ENCODE data around the gene CYB561D2. TPM values are rescaled to one million over a fixed set of nuclear protein-coding genes. Genes with fewer than 3 reads are reported as not detected.

CYB561D2 gene
- total and polyA plus RNA-seq, 9 of the 15 experiments (the other 6 are each of a cell fraction or from before 2014, with no cell fraction given), result 4.2 to 16.6 (median 9.4) TPM

GRCh38 chr3:50358911-50359759 lies 8.5 kb downstream of the CYB561D2 start, which contains the start of gene TMEM115 (continued):
- TF ChIP-seq THAP12 (CRISPR knock-in tag; IDR thresholded peaks at IDR 0.05) (no peak), HINFP (tag; conservative IDR thresholded peaks at IDR 0.05; ENCODE audit: low read depth) (0 out of 2 replicates have a peak, but pooled peaks have one; percentile 55), FIP1L1 (IDR thresholded peaks at IDR 0.05; ENCODE audit: low read depth, low read length, poor library complexity, severe bottlenecking) (no peak), DNMT1 (IDR thresholded peaks at IDR 0.05) (no peak), ILF3 (IDR thresholded peaks at IDR 0.05; ENCODE audit: borderline replicate concordance) (no peak), SP1 (CRISPR knock-in tag; IDR thresholded peaks at IDR 0.05) (peak; percentile 74; the same call in 1 of the 2 replicates), HES1 (IDR thresholded peaks at IDR 0.05; ENCODE audit: low read depth) (no peak), CHD4 (IDR thresholded peaks at IDR 0.05; ENCODE audit: insufficient read depth, insufficient replicate concordance, low read depth, low read length, poor library complexity, severe bottlenecking) (no peak), DACH1 (IDR thresholded peaks at IDR 0.05; ENCODE audit: partially characterized antibody) (no peak), NR2C2 (CRISPR knock-in tag; IDR thresholded peaks at IDR 0.05) (peak; percentile 72; the same call in 1 of the 2 replicates), NR2C2 (tag; IDR thresholded peaks at IDR 0.05) (peak; percentile 93), TFAM (CRISPR knock-in tag; conservative IDR thresholded peaks at IDR 0.05) (no peak), RFX5 (IDR thresholded peaks at IDR 0.05; ENCODE audit: low read depth, low read length) (no peak), TRIM24 (IDR thresholded peaks at IDR 0.05) (no peak)
- TF ChIP-seq, protein P1, sequence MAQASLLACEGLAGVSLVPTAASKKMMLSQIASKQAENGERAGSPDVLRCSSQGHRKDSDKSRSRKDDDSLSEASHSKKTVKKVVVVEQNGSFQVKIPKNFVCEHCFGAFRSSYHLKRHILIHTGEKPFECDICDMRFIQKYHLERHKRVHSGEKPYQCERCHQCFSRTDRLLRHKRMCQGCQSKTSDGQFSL (CRISPR knock-in tag; IDR thresholded peaks at IDR 0.05), result no peak
- TF ChIP-seq, protein P1 (tag; IDR thresholded peaks at IDR 0.05), result no peak
- TF ChIP-seq, protein P2, sequence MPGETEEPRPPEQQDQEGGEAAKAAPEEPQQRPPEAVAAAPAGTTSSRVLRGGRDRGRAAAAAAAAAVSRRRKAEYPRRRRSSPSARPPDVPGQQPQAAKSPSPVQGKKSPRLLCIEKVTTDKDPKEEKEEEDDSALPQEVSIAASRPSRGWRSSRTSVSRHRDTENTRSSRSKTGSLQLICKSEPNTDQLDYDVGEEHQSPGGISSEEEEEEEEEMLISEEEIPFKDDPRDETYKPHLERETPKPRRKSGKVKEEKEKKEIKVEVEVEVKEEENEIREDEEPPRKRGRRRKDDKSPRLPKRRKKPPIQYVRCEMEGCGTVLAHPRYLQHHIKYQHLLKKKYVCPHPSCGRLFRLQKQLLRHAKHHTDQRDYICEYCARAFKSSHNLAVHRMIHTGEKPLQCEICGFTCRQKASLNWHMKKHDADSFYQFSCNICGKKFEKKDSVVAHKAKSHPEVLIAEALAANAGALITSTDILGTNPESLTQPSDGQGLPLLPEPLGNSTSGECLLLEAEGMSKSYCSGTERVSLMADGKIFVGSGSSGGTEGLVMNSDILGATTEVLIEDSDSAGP (CRISPR knock-in tag; IDR thresholded peaks at IDR 0.05), result no peak
- TF ChIP-seq, protein P3, sequence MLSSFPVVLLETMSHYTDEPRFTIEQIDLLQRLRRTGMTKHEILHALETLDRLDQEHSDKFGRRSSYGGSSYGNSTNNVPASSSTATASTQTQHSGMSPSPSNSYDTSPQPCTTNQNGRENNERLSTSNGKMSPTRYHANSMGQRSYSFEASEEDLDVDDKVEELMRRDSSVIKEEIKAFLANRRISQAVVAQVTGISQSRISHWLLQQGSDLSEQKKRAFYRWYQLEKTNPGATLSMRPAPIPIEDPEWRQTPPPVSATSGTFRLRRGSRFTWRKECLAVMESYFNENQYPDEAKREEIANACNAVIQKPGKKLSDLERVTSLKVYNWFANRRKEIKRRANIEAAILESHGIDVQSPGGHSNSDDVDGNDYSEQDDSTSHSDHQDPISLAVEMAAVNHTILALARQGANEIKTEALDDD (IDR thresholded peaks at IDR 0.05), result no peak
